ENCODE measurements around the gene GPRC5B.

GRCh38 chr16:19830902-19831560, 53.6 kb downstream of the GPRC5B start:
- TF ChIP-seq POLR2A (IDR thresholded peaks at IDR 0.05; ENCODE audit: low read depth) (no peak), CTCF (IDR thresholded peaks at IDR 0.05) (no peak), POLR2AphosphoS5 (IDR thresholded peaks at IDR 0.05) (no peak), EP300 (IDR thresholded peaks at IDR 0.05) (no peak)
